ENCODE data around the gene SHMT2.
"Not testable (repeated sequence)": the region's sequence is repeated elsewhere in the genome, so short reads cannot be mapped to it uniquely, and the experiment has no call there.

SHMT2 gene

GRCh38 chr12:57272337-57273151 is 43.0 kb downstream of the SHMT2 start:
- FAIRE-seq = no peak

- FAIRE-seq = no peak
Observed at GRCh38 chr12:57273516-57273915, 44.0 kb downstream of the SHMT2 start.

- FAIRE-seq = not testable (repeated sequence)
Observed at GRCh38 chr12:57276233-57276632, 46.7 kb downstream of the SHMT2 start.

GRCh38 chr12:57276935-57277563 is 47.5 kb downstream of the SHMT2 start:
- no peak for FAIRE-seq

GRCh38 chr12:57278465-57279381 is 49.2 kb downstream of the SHMT2 start:
- FAIRE-seq = no peak

- no peak for FAIRE-seq
Observed at GRCh38 chr12:57280211-57281062, 50.9 kb downstream of the SHMT2 start.

- FAIRE-seq = not testable (repeated sequence)
Observed at GRCh38 chr12:57282073-57282472, 52.6 kb downstream of the SHMT2 start.
